Measurements from ENCODE around the gene ACSF2. TPM values are rescaled to one million over a fixed set of nuclear protein-coding genes. Genes with fewer than 3 reads are reported as not detected.

Gene ACSF2
- total and polyA plus RNA-seq, 2 of the 13 experiments (the other 11 are each of a cell fraction or from before 2014, with no cell fraction given) = 87.3 to 109 TPM

DNA sequence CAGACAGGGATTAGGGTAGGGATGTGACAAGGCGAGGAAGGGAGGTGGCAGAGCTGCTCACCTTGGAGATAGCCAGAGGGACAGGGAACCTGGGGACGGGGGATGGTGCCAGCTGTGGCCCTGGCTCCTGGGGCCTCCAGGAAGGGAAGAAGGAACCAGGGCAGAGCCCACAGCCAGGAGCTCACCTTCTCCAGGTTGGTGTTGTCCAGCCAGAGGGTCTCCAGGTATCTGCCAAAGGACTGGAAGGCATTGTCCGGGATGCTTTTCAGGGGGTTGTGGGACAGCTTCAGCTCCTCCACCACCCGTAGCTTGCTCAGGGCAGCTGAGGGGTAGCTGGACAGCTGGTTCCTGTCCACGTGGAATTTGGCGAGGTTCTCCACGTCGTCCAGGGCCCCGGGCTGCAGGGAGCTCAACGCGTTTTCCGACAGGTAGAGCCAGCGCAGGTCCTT is 41.9 kb downstream of the ACSF2 start:
- no peak overlapping the region for H3K4me2 ChIP-seq (ENCODE audit: low read depth, low read length)
- no peak overlapping the region for H3K9ac ChIP-seq (ENCODE audit: insufficient read depth, low read depth, low read length)
- intact Hi-C loops (cut with micrococcal nuclease; ENCODE audit: unreplicated experiment) (no loop called here), in situ Hi-C loops (cut with HindIII; ENCODE audit: extremely low pct_ligation_motif_present, low pct_unique_long_range_greater_than_20kb) (no loop called here)
- ChIA-PET CTCF (ENCODE audit: low intra/inter-chr PET ratio, low total read pairs) (no interaction called here), POLR2A (interaction anchor here (1.3 kb wide), 1 partner anchor 9 kb away, joined by 6 read pairs; no protein-coding TSS in a partner anchor)
- peaks cover 16% of the 10 kb centered on the region in 2 experiments; a peak in 4 of 5 replicates for H3K36me3 ChIP-seq (replicated peaks in 1 of 2; ENCODE audit: control insufficient read depth in 1 of 2, insufficient read depth in 2 of 2, low read length in 2 of 2)
- H3K79me2 ChIP-seq (ENCODE audit: insufficient read depth, low read length) = no peaks in the 10 kb centered on the region
- ATAC-seq (no peak; the same call in 2 of the 3 replicates), DNase-seq (ENCODE audit: low spot score) (no peak), FAIRE-seq (no peak)
- no peaks in the 10 kb centered on the region for H4K20me1 ChIP-seq (ENCODE audit: insufficient read depth, low read length)
- H3K9me3 ChIP-seq (ENCODE audit: low read length) = no peaks in the 10 kb centered on the region
- no TSS peak for BruUV-seq (replicated peaks)
- H3K4me1 ChIP-seq (ENCODE audit: insufficient read depth, low read length) = no peaks in the 10 kb centered on the region
- no peak overlapping the region for H2AFZ ChIP-seq (ENCODE audit: low read length)
- H3K27me3 ChIP-seq (ENCODE audit: control insufficient read depth in 1 of 2, insufficient read depth in 2 of 2, low read length in 2 of 2) = no peaks in the 10 kb centered on the region
- H3K4me3 ChIP-seq (replicated peaks in 1 of 3; ENCODE audit: insufficient read depth in 1 of 3, low read depth in 2 of 3, low read length in 3 of 3) = no peak overlapping the region
- no peak overlapping the region for H3K27ac ChIP-seq (ENCODE audit: extremely low read length, insufficient read depth, low read length)
- WGBS (ENCODE audit: low lambda C conversion rate) = 95% methylated on average over 12 of the region's 13 CpGs
- TF ChIP-seq SCMH1 (CRISPR knock-in tag; IDR thresholded peaks at IDR 0.05; ENCODE audit: borderline replicate concordance) = no peak
- no peak for TF ChIP-seq ZNF615 (CRISPR knock-in tag; IDR thresholded peaks at IDR 0.05; ENCODE audit: borderline replicate concordance)
- TF ChIP-seq, protein P1, sequence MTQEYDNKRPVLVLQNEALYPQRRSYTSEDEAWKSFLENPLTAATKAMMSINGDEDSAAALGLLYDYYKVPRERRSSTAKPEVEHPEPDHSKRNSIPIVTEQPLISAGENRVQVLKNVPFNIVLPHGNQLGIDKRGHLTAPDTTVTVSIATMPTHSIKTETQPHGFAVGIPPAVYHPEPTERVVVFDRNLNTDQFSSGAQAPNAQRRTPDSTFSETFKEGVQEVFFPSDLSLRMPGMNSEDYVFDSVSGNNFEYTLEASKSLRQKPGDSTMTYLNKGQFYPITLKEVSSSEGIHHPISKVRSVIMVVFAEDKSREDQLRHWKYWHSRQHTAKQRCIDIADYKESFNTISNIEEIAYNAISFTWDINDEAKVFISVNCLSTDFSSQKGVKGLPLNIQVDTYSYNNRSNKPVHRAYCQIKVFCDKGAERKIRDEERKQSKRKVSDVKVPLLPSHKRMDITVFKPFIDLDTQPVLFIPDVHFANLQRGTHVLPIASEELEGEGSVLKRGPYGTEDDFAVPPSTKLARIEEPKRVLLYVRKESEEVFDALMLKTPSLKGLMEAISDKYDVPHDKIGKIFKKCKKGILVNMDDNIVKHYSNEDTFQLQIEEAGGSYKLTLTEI (CRISPR knock-in tag; conservative IDR thresholded peaks at IDR 0.05) = no peak
- no peak for TF ChIP-seq GTF3A (CRISPR knock-in tag; conservative IDR thresholded peaks at IDR 0.05)
- TF ChIP-seq, protein P2, sequence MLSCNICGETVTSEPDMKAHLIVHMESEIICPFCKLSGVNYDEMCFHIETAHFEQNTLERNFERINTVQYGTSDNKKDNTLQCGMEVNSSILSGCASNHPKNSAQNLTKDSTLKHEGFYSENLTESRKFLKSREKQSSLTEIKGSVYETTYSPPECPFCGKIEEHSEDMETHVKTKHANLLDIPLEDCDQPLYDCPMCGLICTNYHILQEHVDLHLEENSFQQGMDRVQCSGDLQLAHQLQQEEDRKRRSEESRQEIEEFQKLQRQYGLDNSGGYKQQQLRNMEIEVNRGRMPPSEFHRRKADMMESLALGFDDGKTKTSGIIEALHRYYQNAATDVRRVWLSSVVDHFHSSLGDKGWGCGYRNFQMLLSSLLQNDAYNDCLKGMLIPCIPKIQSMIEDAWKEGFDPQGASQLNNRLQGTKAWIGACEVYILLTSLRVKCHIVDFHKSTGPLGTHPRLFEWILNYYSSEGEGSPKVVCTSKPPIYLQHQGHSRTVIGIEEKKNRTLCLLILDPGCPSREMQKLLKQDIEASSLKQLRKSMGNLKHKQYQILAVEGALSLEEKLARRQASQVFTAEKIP (CRISPR knock-in tag; IDR thresholded peaks at IDR 0.05; ENCODE audit: borderline replicate concordance) = no peak
- TF ChIP-seq NFATC3 (CRISPR knock-in tag; IDR thresholded peaks at IDR 0.05) = no peak
- TF ChIP-seq MBNL3 (CRISPR knock-in tag; conservative IDR thresholded peaks at IDR 0.05) = no peak
- no peak for TF ChIP-seq ADNP (CRISPR knock-in tag; IDR thresholded peaks at IDR 0.05)
- TF ChIP-seq ZNF232 (CRISPR knock-in tag; IDR thresholded peaks at IDR 0.05; ENCODE audit: borderline replicate concordance) = no peak
- TF ChIP-seq ZBTB20 (CRISPR knock-in tag; IDR thresholded peaks at IDR 0.05; ENCODE audit: borderline replicate concordance, low read depth) = no peak
- TF ChIP-seq, protein P3, sequence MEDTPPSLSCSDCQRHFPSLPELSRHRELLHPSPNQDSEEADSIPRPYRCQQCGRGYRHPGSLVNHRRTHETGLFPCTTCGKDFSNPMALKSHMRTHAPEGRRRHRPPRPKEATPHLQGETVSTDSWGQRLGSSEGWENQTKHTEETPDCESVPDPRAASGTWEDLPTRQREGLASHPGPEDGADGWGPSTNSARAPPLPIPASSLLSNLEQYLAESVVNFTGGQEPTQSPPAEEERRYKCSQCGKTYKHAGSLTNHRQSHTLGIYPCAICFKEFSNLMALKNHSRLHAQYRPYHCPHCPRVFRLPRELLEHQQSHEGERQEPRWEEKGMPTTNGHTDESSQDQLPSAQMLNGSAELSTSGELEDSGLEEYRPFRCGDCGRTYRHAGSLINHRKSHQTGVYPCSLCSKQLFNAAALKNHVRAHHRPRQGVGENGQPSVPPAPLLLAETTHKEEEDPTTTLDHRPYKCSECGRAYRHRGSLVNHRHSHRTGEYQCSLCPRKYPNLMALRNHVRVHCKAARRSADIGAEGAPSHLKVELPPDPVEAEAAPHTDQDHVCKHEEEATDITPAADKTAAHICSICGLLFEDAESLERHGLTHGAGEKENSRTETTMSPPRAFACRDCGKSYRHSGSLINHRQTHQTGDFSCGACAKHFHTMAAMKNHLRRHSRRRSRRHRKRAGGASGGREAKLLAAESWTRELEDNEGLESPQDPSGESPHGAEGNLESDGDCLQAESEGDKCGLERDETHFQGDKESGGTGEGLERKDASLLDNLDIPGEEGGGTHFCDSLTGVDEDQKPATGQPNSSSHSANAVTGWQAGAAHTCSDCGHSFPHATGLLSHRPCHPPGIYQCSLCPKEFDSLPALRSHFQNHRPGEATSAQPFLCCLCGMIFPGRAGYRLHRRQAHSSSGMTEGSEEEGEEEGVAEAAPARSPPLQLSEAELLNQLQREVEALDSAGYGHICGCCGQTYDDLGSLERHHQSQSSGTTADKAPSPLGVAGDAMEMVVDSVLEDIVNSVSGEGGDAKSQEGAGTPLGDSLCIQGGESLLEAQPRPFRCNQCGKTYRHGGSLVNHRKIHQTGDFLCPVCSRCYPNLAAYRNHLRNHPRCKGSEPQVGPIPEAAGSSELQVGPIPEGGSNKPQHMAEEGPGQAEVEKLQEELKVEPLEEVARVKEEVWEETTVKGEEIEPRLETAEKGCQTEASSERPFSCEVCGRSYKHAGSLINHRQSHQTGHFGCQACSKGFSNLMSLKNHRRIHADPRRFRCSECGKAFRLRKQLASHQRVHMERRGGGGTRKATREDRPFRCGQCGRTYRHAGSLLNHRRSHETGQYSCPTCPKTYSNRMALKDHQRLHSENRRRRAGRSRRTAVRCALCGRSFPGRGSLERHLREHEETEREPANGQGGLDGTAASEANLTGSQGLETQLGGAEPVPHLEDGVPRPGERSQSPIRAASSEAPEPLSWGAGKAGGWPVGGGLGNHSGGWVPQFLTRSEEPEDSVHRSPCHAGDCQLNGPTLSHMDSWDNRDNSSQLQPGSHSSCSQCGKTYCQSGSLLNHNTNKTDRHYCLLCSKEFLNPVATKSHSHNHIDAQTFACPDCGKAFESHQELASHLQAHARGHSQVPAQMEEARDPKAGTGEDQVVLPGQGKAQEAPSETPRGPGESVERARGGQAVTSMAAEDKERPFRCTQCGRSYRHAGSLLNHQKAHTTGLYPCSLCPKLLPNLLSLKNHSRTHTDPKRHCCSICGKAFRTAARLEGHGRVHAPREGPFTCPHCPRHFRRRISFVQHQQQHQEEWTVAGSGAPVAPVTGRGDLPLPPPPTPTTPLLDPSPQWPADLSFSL (CRISPR knock-in tag; IDR thresholded peaks at IDR 0.05) = no peak
- no peak for TF ChIP-seq ZFP82 (CRISPR knock-in tag; IDR thresholded peaks at IDR 0.05; ENCODE audit: borderline replicate concordance)
- no peak for TF ChIP-seq ZNF7 (CRISPR knock-in tag; IDR thresholded peaks at IDR 0.05)

Data from HepG2 (cell line).